ENCODE measurements around the gene KAZN. TPM values are rescaled to one million over a fixed set of nuclear protein-coding genes. Genes with fewer than 3 reads are reported as not detected.

Gene KAZN
- total RNA-seq, 1 donor from 2014 or later: 11.6 TPM

DNA sequence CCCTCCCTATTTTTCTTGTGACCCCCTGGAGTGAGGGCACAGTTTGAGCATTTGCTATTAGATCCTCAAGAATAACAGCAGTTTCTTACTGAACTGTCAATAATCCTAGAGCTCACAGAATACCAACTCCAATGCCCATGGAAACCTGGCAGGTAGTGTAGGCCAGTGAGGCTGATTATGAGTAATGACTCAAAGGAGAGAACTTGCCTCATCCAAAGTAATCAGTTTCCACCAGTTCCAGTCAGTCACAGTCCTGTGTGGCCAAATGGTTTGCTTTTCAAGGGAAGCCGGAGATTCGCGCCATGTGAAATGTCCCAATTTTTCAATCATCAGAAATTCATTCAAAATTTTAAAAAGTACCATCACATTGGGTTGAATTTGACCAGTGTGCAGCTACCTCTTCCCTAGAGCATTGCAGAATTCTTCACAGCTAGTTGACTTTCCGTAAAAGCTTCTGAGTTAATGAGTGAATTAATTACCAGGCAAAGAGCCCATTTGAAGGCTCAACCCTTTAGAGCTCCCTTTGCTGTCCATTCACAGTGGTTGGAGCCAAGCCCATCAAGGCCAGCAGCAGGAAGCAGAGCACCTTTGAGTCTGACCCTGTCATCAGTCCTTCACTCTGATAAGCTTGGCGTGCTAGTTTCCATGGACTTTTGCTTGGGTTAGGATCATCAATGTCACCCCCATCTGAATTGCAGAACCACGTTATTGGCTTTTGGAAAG, 170.3 kb downstream of the KAZN start:
- Mint-ChIP-seq H3K9me3 (no peaks in the 10 kb centered on the region), H3K4me1 (peaks cover 8% of the 10 kb centered on the region), H3K36me3 (ENCODE audit: low read depth) (no peaks in the 10 kb centered on the region), H3K27me3 (ENCODE audit: low read depth) (peaks cover 8% of the 10 kb centered on the region), H3K4me3 (no peak overlapping the region), H3K27ac (ENCODE audit: unreplicated experiment) (no peak overlapping the region)
- DNase-seq (ENCODE audit: low read depth, low spot score): no peak
- TF ChIP-seq CTCF (conservative IDR thresholded peaks at IDR 0.05): no peak

GRCh38 chr1:14769486-14770274, 171.2 kb downstream of the KAZN start:
- no peaks in the 10 kb centered on the region for H3K9me3 Mint-ChIP-seq
- TF ChIP-seq CTCF (conservative IDR thresholded peaks at IDR 0.05): no peak
- no peak overlapping the region for H3K4me3 Mint-ChIP-seq
- H3K36me3 Mint-ChIP-seq (ENCODE audit: low read depth): no peaks in the 10 kb centered on the region
- H3K27ac Mint-ChIP-seq (ENCODE audit: unreplicated experiment): no peak overlapping the region
- peaks cover 8% of the 10 kb centered on the region for H3K4me1 Mint-ChIP-seq
- no peak for DNase-seq (ENCODE audit: low read depth, low spot score)
- H3K27me3 Mint-ChIP-seq (ENCODE audit: low read depth): peaks cover 8% of the 10 kb centered on the region

DNA sequence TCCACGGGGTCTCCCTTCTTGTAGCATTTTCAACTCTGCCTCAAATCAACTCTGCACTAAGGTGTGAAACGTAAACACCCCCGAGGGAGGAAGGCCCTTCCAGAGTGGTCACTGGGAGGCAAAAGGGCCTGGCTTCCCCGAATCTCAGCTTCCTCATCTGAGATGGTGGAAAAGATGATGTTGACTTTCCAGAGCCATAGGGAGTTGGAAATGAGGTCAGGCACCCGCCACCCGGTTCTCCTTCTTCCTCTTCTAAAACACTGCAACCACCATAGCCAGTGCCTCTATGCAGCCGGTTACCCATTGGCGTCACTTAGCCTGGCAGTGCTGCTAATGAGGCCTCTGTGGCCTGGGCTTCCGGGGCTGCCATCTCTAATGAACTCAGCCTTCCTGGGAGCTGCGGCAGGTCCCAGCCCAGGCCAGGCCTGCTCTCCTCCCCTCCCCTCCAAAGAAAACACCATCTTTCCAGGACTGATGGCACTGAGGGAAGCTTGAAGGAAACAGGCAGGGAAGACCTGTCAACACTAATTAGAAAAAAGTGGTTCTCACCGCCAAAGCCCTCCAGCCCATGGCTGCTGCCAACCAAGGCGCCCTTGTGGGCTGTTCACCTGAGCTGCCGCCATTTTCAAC, 175.0 kb downstream of the KAZN start:
- no peaks in the 10 kb centered on the region for H3K9me3 Mint-ChIP-seq
- H3K36me3 Mint-ChIP-seq (ENCODE audit: low read depth): no peaks in the 10 kb centered on the region
- H3K4me3 Mint-ChIP-seq: no peak overlapping the region
- H3K27me3 Mint-ChIP-seq (ENCODE audit: low read depth): peaks cover 11% of the 10 kb centered on the region
- DNase-seq (ENCODE audit: low read depth, low spot score): no peak
- TF ChIP-seq CTCF (conservative IDR thresholded peaks at IDR 0.05): no peak
- no peak overlapping the region for H3K27ac Mint-ChIP-seq (ENCODE audit: unreplicated experiment)
- H3K4me1 Mint-ChIP-seq: peaks cover 10% of the 10 kb centered on the region

GRCh38 chr1:14774225-14774624, 175.7 kb downstream of the KAZN start:
- DNase-seq (ENCODE audit: low read depth, low spot score): no peak
- Mint-ChIP-seq H3K27ac (ENCODE audit: unreplicated experiment) (no peak overlapping the region), H3K4me1 (peaks cover 14% of the 10 kb centered on the region), H3K27me3 (ENCODE audit: low read depth) (peaks cover 11% of the 10 kb centered on the region), H3K36me3 (ENCODE audit: low read depth) (no peaks in the 10 kb centered on the region), H3K9me3 (no peaks in the 10 kb centered on the region), H3K4me3 (no peak overlapping the region)
- no peak for TF ChIP-seq CTCF (conservative IDR thresholded peaks at IDR 0.05)

DNA sequence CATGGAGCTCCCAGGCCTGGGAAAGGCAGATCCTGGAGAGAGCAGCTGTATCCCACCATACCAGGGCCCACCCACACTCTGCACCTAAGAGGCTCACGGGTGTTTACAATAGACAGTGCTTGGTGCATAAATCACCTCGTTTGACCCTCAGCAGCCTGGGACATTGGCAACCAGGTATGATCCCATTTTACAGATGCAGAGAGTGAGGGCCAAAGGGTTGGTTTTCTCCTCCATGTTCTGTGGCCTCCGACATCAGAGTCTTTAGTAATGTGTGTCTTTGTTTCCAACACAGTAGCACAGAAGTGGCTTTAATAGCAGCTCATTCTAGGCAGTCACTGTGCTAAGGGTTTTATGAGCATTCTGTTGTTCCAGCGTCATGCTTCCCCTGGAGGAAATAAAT, 176.5 kb downstream of the KAZN start:
- no peaks in the 10 kb centered on the region for H3K9me3 Mint-ChIP-seq
- peaks cover 22% of the 10 kb centered on the region for H3K4me1 Mint-ChIP-seq
- H3K4me3 Mint-ChIP-seq: no peak overlapping the region
- no peak overlapping the region for H3K27ac Mint-ChIP-seq (ENCODE audit: unreplicated experiment)
- no peak for DNase-seq (ENCODE audit: low read depth, low spot score)
- no peak for TF ChIP-seq CTCF (conservative IDR thresholded peaks at IDR 0.05)
- peaks cover 11% of the 10 kb centered on the region for H3K27me3 Mint-ChIP-seq (ENCODE audit: low read depth)
- H3K36me3 Mint-ChIP-seq (ENCODE audit: low read depth): no peaks in the 10 kb centered on the region

Measured in neural crest cell (in vitro differentiated cells).